ENCODE results near the gene TAF6.

The TAF6 gene

GRCh38 chr7:100079024-100079560, 40.1 kb downstream of the TAF6 start:
- TF ChIP-seq CTCF (IDR thresholded peaks at IDR 0.05; ENCODE audit: control insufficient read depth, extremely low read depth, insufficient read depth): no peak
- H3K4me3 ChIP-seq (ENCODE audit: low read depth, low read length): no peak overlapping the region
- DNase-seq (ENCODE audit: low read depth): no peak

GRCh38 chr7:100077205-100077604, 42.0 kb downstream of the TAF6 start:
- no peak for DNase-seq (ENCODE audit: low read depth)
- no peak overlapping the region for H3K4me3 ChIP-seq (ENCODE audit: low read depth, low read length)
- TF ChIP-seq CTCF (IDR thresholded peaks at IDR 0.05; ENCODE audit: control insufficient read depth, extremely low read depth, insufficient read depth): no peak

GRCh38 chr7:100075418-100075817, 43.7 kb downstream of the TAF6 start:
- no peak for TF ChIP-seq CTCF (IDR thresholded peaks at IDR 0.05; ENCODE audit: control insufficient read depth, extremely low read depth, insufficient read depth)
- H3K4me3 ChIP-seq (ENCODE audit: low read depth, low read length): no peak overlapping the region
- DNase-seq (ENCODE audit: low read depth): no peak

- no peak overlapping the region for H3K4me3 ChIP-seq (ENCODE audit: low read depth, low read length)
- TF ChIP-seq CTCF (IDR thresholded peaks at IDR 0.05; ENCODE audit: control insufficient read depth, extremely low read depth, insufficient read depth): no peak
- DNase-seq (ENCODE audit: low read depth): no peak
Measured at GRCh38 chr7:100074841-100075240, 44.3 kb downstream of the TAF6 start.

- no peak overlapping the region for H3K4me3 ChIP-seq (ENCODE audit: low read depth, low read length)
- no peak for TF ChIP-seq CTCF (IDR thresholded peaks at IDR 0.05; ENCODE audit: control insufficient read depth, extremely low read depth, insufficient read depth)
- no peak for DNase-seq (ENCODE audit: low read depth)
Measured at GRCh38 chr7:100072462-100072861, 46.7 kb downstream of the TAF6 start.

GRCh38 chr7:100071018-100071723, 48.0 kb downstream of the TAF6 start:
- TF ChIP-seq CTCF (IDR thresholded peaks at IDR 0.05; ENCODE audit: control insufficient read depth, extremely low read depth, insufficient read depth): no peak
- DNase-seq (ENCODE audit: low read depth): no peak

GRCh38 chr7:100069991-100070390, 49.2 kb downstream of the TAF6 start:
- no peak for TF ChIP-seq CTCF (IDR thresholded peaks at IDR 0.05; ENCODE audit: control insufficient read depth, extremely low read depth, insufficient read depth)
- DNase-seq (ENCODE audit: low read depth): no peak
- no peak overlapping the region for H3K4me3 ChIP-seq (ENCODE audit: low read depth, low read length)

More at GRCh38 chr7:100071018-100071723, 48.0 kb downstream of the TAF6 start:
- no peak overlapping the region for H3K4me3 ChIP-seq (ENCODE audit: low read depth, low read length)

All from LNCaP clone FGC (cell line).